HG03469 (cell line): Measurements from ENCODE around the gene PRKCZ.
"Not testable (repeated sequence)": the region's sequence is repeated elsewhere in the genome, so short reads cannot be mapped to it uniquely, and the experiment has no call there.

Experiments
- ATAC-seq: cut with Tn5 transposase; IDR thresholded peaks from one replicate; pipeline ENCODE4 v1.9.1; 2021; ENCODE audit warnings: mild to moderate bottlenecking, moderate library complexity, moderate number of reproducible peaks; ENCODE audit not compliant: unreplicated experiment

Gene PRKCZ

DNA sequence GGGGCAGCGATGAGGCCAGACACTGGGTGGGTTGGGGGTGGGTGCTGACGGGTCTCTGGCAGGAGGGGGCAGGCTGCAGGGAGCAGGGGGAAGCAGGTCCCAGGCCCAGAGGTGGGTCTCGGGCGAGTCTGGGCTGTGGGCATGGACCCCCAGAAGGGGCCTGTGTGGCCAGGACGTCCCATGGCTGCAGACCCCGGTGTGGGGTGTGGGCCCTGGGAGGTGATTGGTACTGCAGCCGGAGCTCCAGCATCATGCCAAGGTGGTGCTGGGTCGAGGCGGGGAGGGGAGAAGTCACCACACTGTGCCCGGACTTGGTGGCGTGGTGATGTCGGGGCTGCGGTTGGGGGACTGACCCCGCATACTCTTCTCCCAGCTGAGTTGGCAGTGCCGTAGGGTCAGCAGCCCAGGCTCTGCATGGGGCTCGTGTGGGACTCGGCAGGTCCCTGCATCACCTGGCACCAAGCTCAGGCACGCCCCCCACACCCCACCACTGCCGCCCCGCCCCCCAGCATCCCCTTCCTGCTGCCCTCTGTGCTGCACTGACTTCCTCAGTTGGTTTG lies 31.2 kb downstream of the PRKCZ start:
- ATAC-seq: no peak

DNA sequence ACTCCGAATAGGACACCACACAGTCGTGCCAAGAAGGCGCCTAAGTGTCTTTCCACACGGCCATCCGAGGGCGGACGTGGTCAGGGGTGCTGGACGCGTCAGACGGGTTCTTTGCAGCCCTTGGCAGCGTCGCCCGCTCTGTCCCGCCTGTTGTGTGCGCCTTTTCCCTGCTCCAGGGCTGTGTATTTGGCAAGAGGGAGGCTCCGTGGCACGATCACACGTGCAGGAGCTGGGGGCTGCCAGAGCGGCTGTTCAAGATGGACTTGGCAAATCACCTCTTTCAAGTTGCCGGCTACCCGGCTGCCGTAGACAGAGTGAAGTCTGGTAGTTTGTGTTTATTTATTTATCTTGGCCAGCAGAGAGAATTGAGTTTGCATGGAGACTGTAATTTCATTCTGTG lies 31.9 kb downstream of the PRKCZ start:
- ATAC-seq: no peak

DNA sequence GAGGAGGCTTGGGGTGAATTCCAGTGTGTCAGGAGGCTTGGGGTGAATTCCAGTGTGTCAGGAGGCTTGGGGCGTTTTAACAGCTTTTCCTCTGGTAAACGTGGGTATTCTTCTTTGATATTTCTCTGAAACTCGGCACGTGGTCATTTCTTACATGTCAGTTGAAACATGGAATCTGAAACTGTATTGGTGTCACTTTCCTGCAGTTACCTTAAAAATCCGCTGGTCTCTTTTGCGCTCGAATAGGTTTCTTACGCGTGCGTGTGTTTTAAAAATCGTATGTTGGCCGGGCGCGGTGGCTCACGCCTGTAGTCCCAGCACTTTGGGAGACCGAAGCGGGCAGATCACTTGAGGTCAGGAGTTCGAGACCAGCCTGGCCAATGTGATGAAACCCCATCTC lies 33.5 kb downstream of the PRKCZ start:
- no peak for ATAC-seq

DNA sequence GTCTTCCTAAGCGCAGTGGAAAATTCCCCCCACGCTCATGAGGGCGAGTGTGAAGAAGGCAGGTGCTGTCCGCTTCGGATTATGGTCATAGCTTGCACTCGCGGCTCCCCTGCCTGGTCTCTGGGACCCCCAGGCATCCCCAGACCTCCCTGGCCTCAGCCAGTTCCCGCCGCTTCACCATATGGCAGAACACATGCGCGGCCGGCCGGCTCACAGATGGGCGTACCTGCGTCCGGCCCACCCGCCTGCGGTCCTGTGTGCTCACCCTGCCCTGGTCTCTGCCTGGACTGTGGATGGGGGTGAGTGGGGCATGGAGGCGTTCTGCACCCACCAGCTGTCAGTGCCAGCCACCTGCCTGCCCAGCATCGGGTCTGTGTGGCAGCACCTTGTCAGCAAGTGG lies 34.1 kb downstream of the PRKCZ start:
- no peak for ATAC-seq

DNA sequence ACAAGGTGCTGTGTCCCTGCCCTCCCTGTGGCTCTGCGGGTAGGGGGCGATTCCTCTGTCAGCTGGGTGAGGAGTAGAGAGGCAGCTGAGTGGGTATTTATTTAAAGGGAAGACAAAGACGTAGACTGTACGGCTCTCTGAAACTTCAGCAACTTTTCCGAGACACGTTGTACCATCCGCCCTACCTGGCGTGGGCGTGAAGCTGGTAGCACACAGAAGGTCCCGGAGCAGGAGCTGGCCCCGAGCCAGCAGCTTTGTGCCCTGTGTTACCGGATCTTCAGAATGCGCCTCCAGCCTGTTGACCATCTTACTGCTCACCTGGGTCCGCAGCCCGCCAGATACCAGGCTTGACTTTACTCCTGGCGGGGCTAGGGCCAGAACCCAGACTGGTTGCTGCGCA lies 34.9 kb downstream of the PRKCZ start:
- ATAC-seq: no peak

DNA sequence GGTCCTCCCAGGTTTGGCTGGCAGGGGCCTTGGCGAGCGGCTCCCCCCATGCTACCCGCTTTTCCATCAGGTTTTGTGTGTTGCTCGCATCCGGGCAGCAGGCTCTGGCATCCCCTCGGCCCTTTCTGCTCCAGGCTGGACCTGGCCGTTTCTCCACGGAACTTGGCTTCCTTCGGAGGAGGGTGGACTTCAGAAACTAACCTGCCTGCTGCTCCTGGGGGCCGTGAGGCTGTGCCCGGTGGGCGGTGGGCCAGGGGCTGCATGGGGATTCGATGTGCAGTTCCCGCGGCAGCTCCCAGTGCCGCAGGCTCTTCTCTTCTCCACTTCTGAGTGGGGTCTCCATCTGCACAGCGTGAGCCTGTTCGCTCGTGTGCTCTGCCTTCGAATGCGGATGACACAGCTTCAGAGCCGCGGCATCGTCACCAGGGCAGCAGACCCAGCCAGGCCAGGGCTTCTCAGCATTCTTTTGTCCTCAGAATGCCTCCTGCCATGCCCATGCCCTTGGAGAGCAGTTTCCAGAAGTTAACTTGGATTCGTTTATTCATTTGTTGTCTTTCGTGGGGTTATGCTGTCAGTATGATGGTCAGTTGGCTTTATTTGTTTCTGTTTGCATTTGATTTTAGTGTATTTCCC lies 36.4 kb downstream of the PRKCZ start:
- no peak for ATAC-seq

DNA sequence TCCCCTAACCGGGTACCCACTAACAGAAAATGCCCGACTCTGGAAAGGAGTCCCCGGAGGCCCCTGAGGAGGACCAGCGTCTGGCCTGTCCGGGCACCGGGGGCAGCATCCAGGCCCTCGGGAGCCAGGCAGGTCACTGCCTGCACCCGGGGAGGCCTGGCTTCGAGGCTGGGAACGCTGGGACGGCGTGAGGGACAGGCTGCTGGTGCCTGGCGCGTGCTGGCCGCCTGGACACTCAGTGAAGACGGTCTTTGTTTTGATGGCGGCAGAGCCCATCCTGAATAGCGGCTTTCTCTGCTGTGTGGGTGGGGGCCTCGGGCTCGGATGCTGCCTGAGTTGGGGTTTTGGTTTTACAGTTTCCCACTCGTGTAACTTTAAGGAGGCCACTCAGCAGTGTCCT lies 37.6 kb downstream of the PRKCZ start:
- no peak for ATAC-seq

DNA sequence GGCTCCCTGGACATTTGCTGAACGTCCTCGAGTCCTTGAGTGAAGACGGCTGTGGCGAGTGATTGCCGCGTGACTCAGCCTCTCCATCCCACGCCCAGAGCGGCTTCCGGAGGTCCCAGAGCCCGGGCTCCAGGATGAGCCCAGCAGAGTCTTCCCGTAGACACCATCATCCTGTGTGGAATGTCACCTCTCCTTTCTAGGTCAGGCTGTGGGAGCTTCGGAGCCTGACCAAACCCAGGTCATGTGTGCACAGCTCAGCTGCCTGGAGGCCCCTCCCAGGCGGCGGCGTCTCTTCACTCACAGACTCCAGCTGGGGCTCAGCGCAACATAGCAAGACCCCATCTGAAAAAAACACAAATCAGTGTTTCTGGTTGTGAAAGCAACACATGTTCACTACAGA lies 38.2 kb downstream of the PRKCZ start:
- ATAC-seq: no peak

DNA sequence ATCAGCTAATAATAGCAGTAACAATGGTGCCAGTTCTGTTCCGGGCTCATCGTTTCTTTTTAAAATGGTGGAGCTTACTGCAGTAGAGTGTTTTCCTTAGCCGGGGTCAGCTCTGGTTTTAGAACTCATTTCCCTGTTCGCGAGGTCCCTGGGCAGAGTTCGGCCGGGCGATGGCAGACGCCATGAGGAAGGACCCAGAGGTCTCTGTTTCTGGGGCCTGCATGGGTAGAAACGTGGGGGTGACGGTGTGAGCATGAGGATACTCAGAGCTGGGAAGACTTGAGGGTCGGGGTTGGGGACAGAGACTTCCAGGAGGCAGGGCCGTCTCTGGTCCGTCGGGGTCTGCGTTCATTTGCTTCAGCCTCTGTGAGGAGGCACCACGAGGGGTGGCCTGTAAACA lies 38.8 kb downstream of the PRKCZ start:
- no peak for ATAC-seq

DNA sequence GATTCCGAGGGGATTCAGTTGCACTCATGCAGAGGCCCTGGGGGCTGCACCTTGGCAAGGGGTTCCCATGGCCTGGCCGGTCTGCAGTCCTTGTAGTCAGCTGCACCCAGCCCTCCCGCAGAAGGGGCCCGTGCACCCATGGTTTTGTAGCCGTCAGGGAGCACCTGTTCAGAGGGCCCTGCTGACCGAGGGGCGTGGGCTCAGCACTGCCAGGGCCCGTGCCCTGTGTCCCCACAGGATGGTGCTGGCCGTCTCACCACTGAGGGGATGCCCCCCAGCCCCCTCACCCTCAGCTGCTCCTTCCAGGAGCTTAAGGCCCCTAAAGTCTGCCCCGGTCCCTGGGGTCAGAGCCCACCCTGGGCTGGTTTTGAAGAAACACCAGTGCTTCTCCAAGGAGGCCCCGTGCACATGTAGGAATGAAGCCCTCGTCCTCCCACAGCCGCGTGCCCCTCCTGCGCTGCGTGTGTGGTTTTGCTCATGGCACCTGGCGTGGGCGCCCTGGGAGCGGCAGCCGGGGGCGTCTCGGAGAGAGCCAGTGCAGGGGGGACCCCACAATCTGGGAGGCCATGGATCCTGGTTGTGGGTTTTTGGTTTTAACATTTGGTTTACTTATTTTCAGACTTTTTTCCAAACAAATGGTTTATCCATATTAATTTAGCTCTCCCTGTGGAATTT lies 40.1 kb downstream of the PRKCZ start:
- ATAC-seq: no peak

DNA sequence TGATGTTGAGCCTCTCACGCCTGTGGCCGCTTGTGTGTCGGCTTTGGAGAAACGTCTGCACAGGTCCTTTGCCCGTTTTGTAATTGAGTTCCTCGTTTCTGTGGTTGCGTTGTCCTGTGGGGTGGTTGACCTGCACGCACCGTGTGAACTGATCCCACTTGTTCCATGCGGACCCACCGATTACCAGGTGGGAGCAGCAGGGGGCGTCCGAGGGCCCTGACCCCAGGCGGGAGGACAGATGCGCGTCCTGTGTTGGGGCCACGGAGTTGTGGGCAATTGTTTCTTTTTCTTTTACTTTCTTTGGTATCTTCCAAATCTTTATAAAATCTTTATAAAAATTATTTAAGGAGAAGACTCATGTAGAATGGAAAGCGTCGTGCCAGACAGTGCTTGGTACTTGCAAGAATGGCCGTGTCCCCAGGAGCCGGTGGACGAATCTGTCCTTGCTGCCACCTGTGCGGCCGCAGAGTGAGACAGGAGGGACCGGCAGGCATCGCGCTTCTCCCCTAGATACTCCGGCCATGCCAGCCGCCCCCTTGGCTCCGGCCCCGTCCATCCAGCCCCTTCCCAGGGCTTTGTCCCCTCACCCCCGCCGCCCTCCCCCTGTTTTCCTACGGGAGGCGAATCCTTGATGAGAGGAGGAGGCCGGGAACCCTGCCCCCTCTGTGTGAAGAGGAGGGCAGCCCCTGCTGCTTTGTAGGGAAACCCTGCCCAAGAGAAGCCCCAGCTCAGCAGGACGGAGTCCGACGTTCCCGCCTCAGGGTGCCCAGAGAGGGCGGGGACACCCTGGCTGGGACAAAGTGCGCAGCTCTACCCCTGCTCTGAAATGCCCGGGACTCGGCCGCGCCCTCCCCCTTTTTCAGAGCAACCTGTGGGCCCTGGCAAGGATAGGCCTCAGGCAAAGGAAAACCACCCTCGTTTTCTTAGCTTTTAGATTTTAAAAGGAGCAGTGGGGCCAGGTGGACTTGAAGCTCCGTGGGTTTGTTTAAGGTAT lies 41.7 kb downstream of the PRKCZ start:
- no peak for ATAC-seq

DNA sequence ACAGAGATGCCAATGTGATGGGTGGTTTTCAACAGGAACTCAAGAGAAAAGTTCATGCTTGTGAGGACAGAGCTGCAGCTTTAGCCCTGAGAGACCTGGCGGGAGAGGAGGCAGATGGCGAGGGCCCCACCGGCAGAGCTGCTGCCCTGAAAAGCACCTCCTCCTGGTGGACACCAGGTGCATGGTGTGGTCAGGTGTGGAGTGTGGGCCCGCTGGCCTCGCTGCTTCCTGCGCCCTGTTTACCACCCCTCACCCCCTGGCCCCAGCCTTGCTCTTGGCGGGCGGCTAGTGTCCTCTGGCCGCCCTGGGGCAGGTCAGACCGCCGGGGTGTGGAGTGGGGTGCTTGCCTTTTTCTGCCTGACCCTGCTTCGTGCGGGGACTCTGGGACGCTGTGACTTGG lies 42.8 kb downstream of the PRKCZ start:
- ATAC-seq: no peak

DNA sequence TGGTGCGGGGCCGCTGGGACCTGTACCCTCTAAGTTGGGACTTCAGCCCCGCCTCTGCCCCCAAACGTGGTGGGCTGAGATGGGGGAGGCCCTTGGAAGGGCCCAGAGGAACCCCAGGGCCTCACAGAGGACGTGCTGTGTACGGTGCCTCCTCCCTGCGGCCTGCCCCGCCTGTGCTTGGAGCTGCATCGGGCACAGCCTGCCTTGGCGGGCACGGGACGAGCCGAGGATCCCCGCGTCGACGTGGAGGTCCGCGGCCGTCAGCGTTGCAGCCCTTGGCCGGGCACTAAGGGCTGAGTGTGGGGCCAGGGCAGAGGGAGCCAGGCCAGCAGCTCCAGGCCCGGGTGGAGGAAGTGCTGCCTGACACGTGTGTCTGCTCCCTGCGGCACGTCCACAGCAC lies 43.4 kb downstream of the PRKCZ start:
- ATAC-seq: no peak

DNA sequence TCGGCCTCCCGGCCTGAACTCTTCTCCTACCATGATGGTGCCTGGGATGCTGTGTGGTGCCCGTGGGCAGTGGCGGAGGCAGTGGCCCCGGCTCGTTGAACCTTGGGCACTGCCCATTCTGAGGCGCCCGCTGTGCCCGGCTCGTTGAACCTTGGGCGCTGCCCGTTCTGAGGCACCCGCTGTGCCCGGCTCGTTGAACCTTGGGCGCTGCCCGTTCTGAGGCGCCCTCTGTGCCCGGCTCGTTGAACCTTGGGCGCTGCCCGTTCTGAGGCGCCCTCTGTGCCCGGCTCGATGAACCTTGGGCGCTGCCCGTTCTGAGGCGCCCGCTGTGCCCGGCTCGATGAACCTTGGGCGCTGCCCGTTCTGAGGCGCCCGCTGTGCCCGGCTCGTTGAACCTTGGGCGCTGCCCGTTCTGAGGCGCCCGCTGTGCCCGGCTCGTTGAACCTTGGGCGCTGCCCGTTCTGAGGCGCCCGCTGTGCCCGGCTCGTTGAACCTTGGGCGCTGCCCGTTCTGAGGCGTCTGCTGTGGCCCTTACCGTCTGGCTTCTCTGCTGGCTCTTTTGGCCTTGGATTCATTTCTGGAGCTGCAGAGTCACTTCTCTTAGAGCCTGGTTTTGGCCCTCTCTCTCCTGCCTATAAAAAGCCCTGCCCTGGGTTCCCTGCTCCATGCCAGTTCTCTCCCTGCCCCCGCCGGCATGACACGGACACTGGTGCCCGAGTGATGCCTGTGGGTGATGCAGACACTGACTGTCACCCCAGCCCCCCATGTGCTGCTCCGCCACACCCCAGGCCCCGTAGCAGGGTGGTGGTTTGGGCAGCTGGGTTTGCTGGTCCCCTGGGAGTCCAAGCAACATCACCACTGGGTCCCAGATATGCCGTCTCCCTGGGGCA lies 44.3 kb downstream of the PRKCZ start:
- not testable (repeated sequence) for ATAC-seq

DNA sequence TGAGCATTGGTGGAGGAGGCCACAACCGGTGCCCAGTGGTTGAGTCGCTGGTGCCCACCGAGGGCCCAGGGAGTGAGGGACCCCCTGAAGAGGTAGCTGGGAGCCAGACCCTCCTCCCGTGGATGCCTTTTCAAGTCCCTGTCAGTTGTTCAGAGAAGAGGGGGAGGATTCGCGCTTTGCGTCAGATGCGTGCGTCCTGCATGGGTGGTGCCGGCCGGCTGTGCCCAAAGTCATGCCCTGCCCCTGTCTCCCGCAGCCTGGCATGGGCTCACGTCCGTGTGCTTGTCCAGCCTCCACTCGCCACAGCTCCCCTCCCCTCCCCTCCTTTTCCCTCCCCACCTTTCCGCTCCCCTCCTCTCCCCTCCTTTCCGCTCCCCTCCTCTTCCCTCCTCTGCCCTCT lies 45.2 kb downstream of the PRKCZ start:
- ATAC-seq: no peak

DNA sequence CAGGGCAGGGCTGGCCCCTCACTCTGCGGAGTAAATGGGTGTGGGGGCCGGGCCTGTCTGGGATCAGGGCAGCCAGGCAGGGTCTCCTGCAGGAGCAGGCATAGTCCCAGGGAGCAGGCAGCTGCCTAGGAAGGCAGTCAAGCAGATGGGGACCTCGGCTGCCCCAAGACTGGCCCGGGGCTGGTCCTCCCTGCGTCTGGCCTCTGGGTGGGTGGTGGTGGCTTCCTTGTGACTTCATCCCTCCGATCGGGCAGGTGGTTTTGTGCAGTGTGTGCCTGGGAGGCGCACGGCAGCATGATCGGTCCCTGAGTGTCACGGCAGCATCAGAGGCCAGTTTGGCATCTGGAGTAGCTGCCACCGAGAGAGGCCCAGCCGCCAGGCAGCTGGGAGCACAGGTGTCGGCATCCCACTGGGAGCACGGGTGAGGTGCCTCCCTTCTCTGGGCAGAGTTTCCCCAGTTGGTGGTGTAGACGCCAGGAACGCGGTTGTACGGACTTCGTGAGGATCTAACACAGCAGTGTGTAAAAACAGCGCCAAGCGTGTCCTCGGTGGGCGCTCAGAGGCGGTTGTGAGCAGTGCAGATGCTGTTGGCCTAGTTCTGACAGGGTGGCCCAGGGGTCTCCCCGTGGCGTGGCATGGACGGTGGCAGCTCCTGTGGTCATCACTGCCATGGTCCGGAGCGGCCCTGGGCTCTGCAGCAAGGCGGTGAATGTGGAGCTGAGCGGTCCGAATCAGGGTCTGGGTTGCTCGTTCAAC lies 45.9 kb downstream of the PRKCZ start:
- ATAC-seq: no peak

DNA sequence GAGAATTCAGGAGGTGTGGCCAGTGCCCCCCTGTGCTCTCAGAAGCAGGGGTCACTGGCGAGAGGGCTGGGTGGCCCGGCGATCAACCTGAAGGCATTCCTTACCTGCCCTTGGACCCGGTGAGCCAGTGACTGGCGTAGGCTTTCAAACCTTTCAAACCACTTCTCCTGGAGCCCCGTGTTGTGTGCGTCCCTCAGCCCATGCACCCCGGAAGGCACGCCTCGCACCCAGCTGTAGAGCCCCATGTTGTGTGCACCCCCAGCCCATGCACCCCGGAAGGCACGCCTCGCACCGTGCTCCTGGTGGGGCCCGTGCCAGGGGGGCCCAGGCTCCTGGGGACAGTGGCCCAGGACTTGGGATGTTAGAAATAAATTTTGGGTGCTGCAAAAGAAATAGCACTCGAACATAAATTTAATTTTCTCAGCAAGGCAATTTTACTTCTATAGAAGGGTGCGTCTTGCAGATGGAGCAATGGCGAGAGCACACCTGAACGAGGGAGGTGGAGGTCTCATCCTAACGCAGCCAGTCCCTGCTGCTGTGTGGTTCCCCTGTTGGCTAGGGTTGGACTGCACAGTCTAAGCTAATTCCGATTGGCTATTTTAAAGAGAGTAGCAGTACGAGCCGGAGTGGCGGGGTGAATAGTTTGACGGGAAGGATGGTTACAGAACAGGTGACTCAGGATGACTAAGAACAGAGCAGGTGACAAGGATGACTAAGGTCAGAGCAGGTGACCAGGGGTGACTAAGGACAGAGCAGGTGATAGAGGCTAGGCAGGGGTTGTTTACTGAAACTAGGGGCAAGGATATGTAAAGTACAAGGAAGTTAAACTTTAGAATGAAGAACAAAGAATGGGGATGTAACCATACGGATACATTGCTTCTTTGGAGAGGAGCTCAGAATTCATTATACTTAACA lies 47.4 kb downstream of the PRKCZ start:
- ATAC-seq: no peak

DNA sequence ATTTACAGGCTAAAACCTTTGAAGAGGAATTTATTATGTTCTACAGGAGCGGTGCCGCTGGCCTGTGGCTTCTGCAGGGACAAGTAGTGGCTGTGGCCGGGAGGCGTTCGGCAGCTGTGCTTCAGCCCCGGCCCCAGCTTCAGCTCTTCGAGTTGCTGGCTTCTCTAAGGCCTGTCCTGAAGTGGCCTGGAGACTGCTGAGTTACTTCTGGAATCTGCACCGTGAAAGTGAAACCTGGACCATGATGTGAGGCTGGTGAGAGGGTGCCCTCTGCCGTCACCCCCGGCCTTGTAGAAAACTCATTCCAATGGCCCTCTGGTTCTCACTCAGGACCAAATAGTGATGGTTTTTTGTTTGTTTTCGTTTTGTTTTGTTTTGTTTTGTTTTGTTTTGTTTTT lies 48.1 kb downstream of the PRKCZ start:
- no peak for ATAC-seq
